Sigmoid colon (tissue), 7 donors: Measurements from ENCODE around the gene AGPAT1. TPM values are rescaled to one million over a fixed set of nuclear protein-coding genes. Genes with fewer than 3 reads are reported as not detected.

Source experiments
- DNase-seq: peaks from one replicate; pipeline ENCODE4 v3.0.0-alpha.2; 2019
- H3K27ac ChIP-seq, 4 donors: fragments of 200-600 bp; sonication (generic); one replicate each; pipeline ENCODE4 v1.5.1; 2016 to 2019; ENCODE audit warnings: mild to moderate bottlenecking in 1 of 4
- H3K27me3 ChIP-seq, 3 donors: fragments of 200-600 bp; sonication (generic); one replicate each; pipeline ENCODE4 v1.5.1; 2019; ENCODE audit warnings: mild to moderate bottlenecking in 1 of 3
- H3K36me3 ChIP-seq, 4 donors: fragments of 200-600 bp; sonication (generic); one replicate each; pipeline ENCODE4 v1.5.1; 2016 to 2019
- H3K4me1 ChIP-seq, 4 donors: fragments of 200-600 bp; sonication (generic); one replicate each; pipeline ENCODE4 v1.5.1; 2017 to 2019
- H3K4me3 ChIP-seq, 4 donors: fragments of 200-600 bp; sonication (generic); one replicate each; pipeline ENCODE4 v1.5.1; 2017 to 2019; ENCODE audit warnings: mild to moderate bottlenecking in 2 of 4, moderate library complexity in 1 of 4
- H3K9me3 ChIP-seq, 4 donors: fragments of 200-600 bp in 3 of 4; sonication (generic) in 3 of 4; one replicate each; pipeline versions ENCODE4 v1.5.1 to v1.6.1; 2013 to 2019
- CTCF ChIP-seq, 4 experiments: fragments of 450-650 bp in 3 of 4; fragments of 200-600 bp in 1 of 4; IDR thresholded peaks; one replicate each; pipeline ENCODE4 v1.5.1; 2016 to 2019; ENCODE audit warnings: antibody characterized with exemption in 4 of 4, mild to moderate bottlenecking in 3 of 4, moderate library complexity in 2 of 4
- EP300 ChIP-seq, 4 donors: sonication (generic); formaldehyde crosslinking; IDR thresholded peaks; one replicate each; pipeline ENCODE4 v1.6.1; 2017; ENCODE audit warnings: antibody characterized with exemption in 4 of 4
- POLR2A ChIP-seq, 2 donors: fragments of 450-650 bp; IDR thresholded peaks; one replicate each; pipeline ENCODE4 v1.6.1; 2016; ENCODE audit warnings: antibody characterized with exemption in 2 of 2, mild to moderate bottlenecking in 2 of 2, moderate library complexity in 2 of 2
- POLR2AphosphoS5 ChIP-seq, 4 donors: sonication (generic); formaldehyde crosslinking; IDR thresholded peaks; one replicate each; pipeline ENCODE4 v1.6.1; 2017; ENCODE audit warnings: antibody characterized with exemption in 4 of 4
- WGBS, 2 donors: extraction: QIAGEN DNeasy Blood & Tissue Kit; methylation state at CpG; one replicate each; pipeline ENCODE4 v1.1.7; 2013; 5-methylcytosine and 5-hydroxymethylcytosine counted together
- intact Hi-C: fragments of 100-400 bp; cut with DNase I; formaldehyde crosslinking; loops from one replicate; pipeline ENCODE4 v1.15.1; 2023
- polyA plus RNA-seq, 3 donors: library from polyadenylated mRNA; stranded (reverse); fragments of 200-250 nt; gene quantifications; one replicate each; pipeline ENCODE4 v1.2.3, GENCODE V29; 2013
- total RNA-seq, 4 donors: library from RNA; depleted of rRNA; stranded (reverse); fragments of >200 nt; gene quantifications; one replicate each; pipeline ENCODE4 v1.1.0, GENCODE V29; 2016
- donor health status: healthy with polysubstance abuse.
- donor health status: Bipolar disorder and iron deficiency.
- donor health status: healthy.

The AGPAT1 gene
- total and polyA plus RNA-seq, 7 donors = 32.4 to 54.2 (median 37.9) TPM

GRCh38 chr6:32149092-32149755 is 26.7 kb downstream of the AGPAT1 start:
- TF ChIP-seq CTCF (IDR thresholded peaks at IDR 0.05) (no peak), EP300 (IDR thresholded peaks at IDR 0.05) (no peak), POLR2A (IDR thresholded peaks at IDR 0.05) (no peak), POLR2AphosphoS5 (IDR thresholded peaks at IDR 0.05) (no peak)
- intact Hi-C loops = no loop called here
- no peaks in the 10 kb centered on the region for H3K27me3 ChIP-seq
- H3K4me1 ChIP-seq = peaks cover 0 to 39% (median 35%) of the 10 kb centered on the region in 4 donors
- no peak for DNase-seq
- H3K27ac ChIP-seq = peak overlapping the region in 2 of 4 donors; percentile 7 to 93
- peaks cover 0 to 18% (median 0%) of the 10 kb centered on the region in 4 donors for H3K36me3 ChIP-seq
- peak overlapping the region in 3 of 4 donors; percentile 7 to 13 (median 11) for H3K4me3 ChIP-seq
- WGBS, 2 donors = 54 to 80% methylated on average over 47 of the region's 47 CpGs
- H3K9me3 ChIP-seq = no peaks in the 10 kb centered on the region

GRCh38 chr6:32148289-32149091 is 27.4 kb downstream of the AGPAT1 start:
- Histone ChIP-seq H3K36me3 (peaks cover 0 to 18% (median 0%) of the 10 kb centered on the region in 4 donors), H3K4me3 (peak overlapping the region in 3 of 4 donors; percentile 7 to 13 (median 11)), H3K27me3 (no peaks in the 10 kb centered on the region), H3K27ac (peak overlapping the region in 1 of 4 donors; percentile 7), H3K9me3 (no peaks in the 10 kb centered on the region), H3K4me1 (peaks cover 0 to 39% (median 34%) of the 10 kb centered on the region in 4 donors)
- intact Hi-C loops = loop anchor here (1.0 kb wide), 1 partner anchor 17 kb away; no protein-coding TSS in a partner anchor
- WGBS, 2 donors = 24 to 37% methylated on average over 39 of the region's 39 CpGs
- TF ChIP-seq CTCF (IDR thresholded peaks at IDR 0.05) = no peak
- no peak for TF ChIP-seq POLR2AphosphoS5 (IDR thresholded peaks at IDR 0.05)
- TF ChIP-seq EP300 (IDR thresholded peaks at IDR 0.05) = no peak
- no peak for TF ChIP-seq POLR2A (IDR thresholded peaks at IDR 0.05)
- no peak for DNase-seq

GRCh38 chr6:32147401-32148132 is 28.3 kb downstream of the AGPAT1 start:
- TF ChIP-seq POLR2AphosphoS5 (IDR thresholded peaks at IDR 0.05) (no peak), POLR2A (IDR thresholded peaks at IDR 0.05) (no peak), CTCF (IDR thresholded peaks at IDR 0.05) (no peak), EP300 (IDR thresholded peaks at IDR 0.05) (no peak)
- H3K36me3 ChIP-seq = peaks cover 0 to 18% (median 0%) of the 10 kb centered on the region in 4 donors
- no peaks in the 10 kb centered on the region for H3K27me3 ChIP-seq
- peaks cover 0 to 29% (median 25%) of the 10 kb centered on the region in 4 donors for H3K4me1 ChIP-seq
- WGBS, 2 donors = 90 to 91% methylated on average over 4 of the region's 4 CpGs
- intact Hi-C loops = loop anchor here (1.0 kb wide), 1 partner anchor 16 kb away; no protein-coding TSS in a partner anchor
- H3K4me3 ChIP-seq = no peak overlapping the region
- no peak for DNase-seq
- H3K9me3 ChIP-seq = no peaks in the 10 kb centered on the region
- no peak overlapping the region for H3K27ac ChIP-seq

GRCh38 chr6:32146687-32147086 is 29.2 kb downstream of the AGPAT1 start:
- no peak overlapping the region for H3K27ac ChIP-seq
- no peak for TF ChIP-seq POLR2A (IDR thresholded peaks at IDR 0.05)
- no peak for TF ChIP-seq EP300 (IDR thresholded peaks at IDR 0.05)
- TF ChIP-seq POLR2AphosphoS5 (IDR thresholded peaks at IDR 0.05) = no peak
- no peak for TF ChIP-seq CTCF (IDR thresholded peaks at IDR 0.05)
- no peaks in the 10 kb centered on the region for H3K27me3 ChIP-seq
- no peaks in the 10 kb centered on the region for H3K9me3 ChIP-seq
- DNase-seq = no peak
- peaks cover 0 to 22% (median 19%) of the 10 kb centered on the region in 4 donors for H3K4me1 ChIP-seq
- H3K36me3 ChIP-seq = peaks cover 0 to 18% (median 0%) of the 10 kb centered on the region in 4 donors
- WGBS, 2 donors = 60 to 79% methylated on average over 4 of the region's 4 CpGs
- intact Hi-C loops = no loop called here
- no peak overlapping the region for H3K4me3 ChIP-seq
